Body of pancreas (tissue), 4 donors: ENCODE data around the gene RNF113B.

Source experiments
- CTCF ChIP-seq, 7 experiments: fragments of 450-650 bp in 4 of 7; fragments of 200-600 bp in 3 of 7; sonication (generic) in 3 of 7; IDR thresholded peaks; one replicate each; pipeline ENCODE4 v1.5.1; 2016 to 2019; ENCODE audit warnings: antibody characterized with exemption in 7 of 7
- POLR2A ChIP-seq, 3 donors: fragments of 450-650 bp; IDR thresholded peaks; one replicate each; pipeline ENCODE4 v1.6.1; 2016; ENCODE audit warnings: antibody characterized with exemption in 3 of 3, mild to moderate bottlenecking in 2 of 3

- no peak for TF ChIP-seq CTCF (IDR thresholded peaks at IDR 0.05)
- TF ChIP-seq POLR2A (IDR thresholded peaks at IDR 0.05): no peak
Measured at GRCh38 chr13:98207416-98207815, 30.3 kb upstream of the RNF113B start.
